Measurements from ENCODE around the gene SH3D19.
"Not testable (repeated sequence)": the region's sequence is repeated elsewhere in the genome, so short reads cannot be mapped to it uniquely, and the experiment has no call there.

Gene SH3D19

DNA sequence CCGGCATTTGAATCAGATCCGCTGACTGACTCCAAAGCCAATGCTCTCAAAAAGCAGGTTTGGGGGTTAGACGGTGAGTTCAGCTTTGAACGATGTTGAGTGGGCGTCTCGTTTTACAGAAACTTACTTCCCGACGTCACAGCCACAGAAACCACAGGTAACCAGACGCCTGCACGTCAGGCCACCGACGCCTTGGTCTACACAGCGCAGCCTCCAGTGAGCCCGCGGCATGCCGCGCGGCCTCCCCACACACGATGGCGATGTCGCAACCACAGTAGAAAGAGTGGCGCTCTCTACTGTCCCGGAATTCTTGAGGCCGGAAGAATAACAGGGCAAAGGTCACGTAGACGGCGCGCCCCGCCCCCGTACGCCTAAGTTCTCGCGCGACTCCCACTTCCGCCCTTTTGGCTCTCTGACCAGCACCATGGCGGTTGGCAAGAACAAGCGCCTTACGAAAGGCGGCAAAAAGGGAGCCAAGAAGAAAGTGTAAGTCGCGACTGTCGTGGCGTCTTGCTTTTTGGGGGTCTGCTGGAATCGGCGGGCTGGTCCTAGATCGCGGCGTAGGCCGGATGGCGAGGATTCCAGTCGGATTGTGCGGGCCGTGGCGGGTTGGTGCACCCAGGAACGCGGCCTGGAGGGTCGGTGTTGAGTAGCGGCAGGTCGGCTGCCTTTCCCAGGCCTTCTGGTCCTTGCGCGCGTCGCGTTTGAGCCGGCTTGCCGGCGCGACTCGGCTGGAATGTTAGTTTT, 226.0 kb downstream of the SH3D19 start, which contains the start of gene RPS3A:
Gene RPS3A (plus strand): TSS at position 400 of the 747 bp plus-strand sequence. CDS start 25 bp downstream, at position 425.
- peak; percentile 92 to 93 for DNase-seq (ENCODE audit: low read depth in 2 of 2)

- DNase-seq (ENCODE audit: low read depth in 2 of 2) = no peak
Observed at GRCh38 chr4:151098979-151099228, 226.5 kb downstream of the SH3D19 start.

- no peak for DNase-seq (ENCODE audit: low read depth in 2 of 2)
Observed at GRCh38 chr4:151097759-151098158, 227.6 kb downstream of the SH3D19 start.

DNA sequence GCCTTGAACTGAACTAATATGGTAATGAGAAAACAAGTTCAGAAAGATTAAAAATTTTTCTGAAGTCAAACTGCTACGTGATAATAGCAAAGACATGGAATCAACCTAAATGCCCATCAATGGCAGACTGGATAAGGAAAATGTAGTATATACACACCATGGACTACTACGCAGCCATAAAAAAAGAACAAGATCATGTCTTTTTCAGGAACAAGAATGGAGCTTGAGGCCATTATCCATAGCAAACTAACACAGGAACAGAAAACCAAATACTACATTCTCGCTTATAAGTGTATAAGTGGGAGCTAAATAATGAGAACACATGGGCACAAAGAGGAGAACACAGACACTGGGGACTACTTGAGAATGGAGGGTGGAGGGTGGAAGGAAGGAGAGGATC, 230.3 kb downstream of the SH3D19 start:
- DNase-seq (ENCODE audit: low read depth in 2 of 2) = no peak

- no peak for DNase-seq (ENCODE audit: low read depth in 2 of 2)
Observed at GRCh38 chr4:151094290-151094751, 231.1 kb downstream of the SH3D19 start.

- DNase-seq (ENCODE audit: low read depth in 2 of 2) = no peak
Observed at GRCh38 chr4:151093203-151093602, 232.2 kb downstream of the SH3D19 start.

- DNase-seq (ENCODE audit: low read depth in 2 of 2) = no peak
Observed at GRCh38 chr4:151092488-151092887, 232.9 kb downstream of the SH3D19 start.

GRCh38 chr4:151091047-151091446, 234.4 kb downstream of the SH3D19 start:
- DNase-seq (ENCODE audit: low read depth in 2 of 2) = no peak

DNA sequence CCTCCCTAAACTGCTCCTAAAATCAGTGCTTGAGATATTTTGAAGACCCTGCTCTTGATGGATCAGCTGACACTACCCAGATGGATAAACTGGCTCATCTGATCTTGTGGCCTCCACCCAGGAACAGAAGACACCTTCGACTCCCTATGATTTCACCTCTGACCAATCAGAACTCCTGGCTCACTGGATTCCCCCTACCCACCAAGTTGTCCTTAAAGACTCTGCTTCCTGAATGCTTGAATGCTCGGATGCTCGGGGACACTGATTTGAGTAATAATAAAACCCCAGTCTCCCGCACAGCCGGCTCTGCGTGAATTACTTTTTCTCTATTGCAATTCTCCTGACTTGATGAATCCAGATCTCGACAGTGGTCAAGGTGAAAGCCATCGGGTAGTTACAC, 237.9 kb downstream of the SH3D19 start:
- no peak for DNase-seq (ENCODE audit: low read depth in 2 of 2)

- DNase-seq (ENCODE audit: low read depth in 2 of 2) = not testable (repeated sequence)
Observed at GRCh38 chr4:151077978-151078377, 247.4 kb downstream of the SH3D19 start.

DNA sequence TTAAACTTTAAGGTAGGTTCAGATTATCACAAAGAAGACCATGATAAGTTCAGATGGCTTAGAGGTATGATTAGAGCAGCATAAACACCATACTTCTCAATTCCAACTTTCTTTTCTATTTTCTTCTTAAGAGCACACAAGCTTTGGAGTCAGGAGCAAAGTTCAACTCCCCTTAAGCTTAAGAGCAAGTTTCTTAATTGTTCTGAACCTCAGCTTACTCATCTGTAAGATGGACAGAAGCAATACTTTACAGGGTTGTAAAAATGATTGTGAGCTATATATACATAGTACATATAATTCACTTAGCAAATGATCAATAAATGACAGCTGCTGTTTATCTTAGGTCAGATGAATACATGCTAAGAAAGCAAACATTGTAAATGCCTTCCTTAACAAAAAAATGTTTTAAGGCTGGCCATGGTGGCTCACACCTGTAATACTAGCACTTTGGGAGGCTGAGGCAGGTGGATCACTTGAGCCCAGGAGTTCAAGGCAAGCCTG, 250.9 kb downstream of the SH3D19 start:
- no peak for DNase-seq (ENCODE audit: low read depth in 2 of 2)
